PFSK-1 (cell line): ENCODE measurements around the gene JAGN1.

ENCODE experiments used
- POLR2AphosphoS5 ChIP-seq: IDR thresholded peaks from 2 replicates; pipeline ENCODE4 v1.6.1; 2012; ENCODE audit warnings: low read depth, mild to moderate bottlenecking, control low read depth, low read length, moderate library complexity
- REST ChIP-seq, 2 experiments: IDR thresholded peaks; 2 replicates each; pipeline versions ENCODE4 v1.6.1 to v1.8.0; 2011 to 2012; ENCODE audit warnings: low read depth in 2 of 2, low read length in 2 of 2, control low read depth in 1 of 2, inconsistent platforms in 1 of 2, mild to moderate bottlenecking in 1 of 2, moderate library complexity in 1 of 2; ENCODE audit not compliant: insufficient read depth in 1 of 2
- SIN3A ChIP-seq: IDR thresholded peaks from 2 replicates; pipeline ENCODE4 v1.6.1; 2012; ENCODE audit warnings: mild to moderate bottlenecking, low read length, moderate library complexity, borderline replicate concordance; ENCODE audit not compliant: insufficient read depth
- TAF1 ChIP-seq: IDR thresholded peaks from 2 replicates; pipeline ENCODE4 v1.6.1; 2012; ENCODE audit warnings: low read length, control low read depth, borderline replicate concordance; ENCODE audit not compliant: insufficient read depth

GRCh38 chr3:9869955-9870354 lies 20.5 kb upstream of the JAGN1 start:
- TF ChIP-seq REST (IDR thresholded peaks at IDR 0.05; ENCODE audit: insufficient read depth in 1 of 2, low read depth in 2 of 2, low read length in 2 of 2) (no peak), POLR2AphosphoS5 (no peak), SIN3A (no peak), TAF1 (no peak)
